Smooth muscle cell (in vitro differentiated cells): ENCODE measurements around the gene EME1. TPM values are rescaled to one million over a fixed set of nuclear protein-coding genes. Genes with fewer than 3 reads are reported as not detected.

Source experiments
- DNase-seq: peaks from one replicate; lab custom pipeline; 2025; ENCODE audit not compliant: unreplicated experiment; lab: John Stamatoyannopoulos, UW
- H2AFZ ChIP-seq: fragments of 200-600 bp; sonication (generic); 2 replicates; pipeline ENCODE4 v1.6.0; 2016; ENCODE audit warnings: antibody characterized with exemption, low read depth, mild to moderate bottlenecking
- H3F3A ChIP-seq: fragments of 200-600 bp; sonication (generic); 2 replicates; pipeline ENCODE4 v1.6.0; 2017; ENCODE audit warnings: antibody characterized with exemption, low read depth
- H3K27ac ChIP-seq: fragments of 200-600 bp; sonication (generic); 2 replicates; pipeline ENCODE4 v1.5.1; 2016; ENCODE audit warnings: low read depth, mild to moderate bottlenecking
- H3K27me3 ChIP-seq: fragments of 200-600 bp; sonication (generic); 2 replicates; pipeline ENCODE4 v1.6.1; 2016; ENCODE audit warnings: low read depth, mild to moderate bottlenecking
- H3K36me3 ChIP-seq: fragments of 200-600 bp; sonication (generic); 2 replicates; pipeline ENCODE4 v1.5.1; 2016; ENCODE audit warnings: low read depth
- H3K4me1 ChIP-seq: fragments of 200-600 bp; sonication (generic); 2 replicates; pipeline ENCODE4 v1.5.1; 2016; ENCODE audit warnings: low read depth
- H3K4me2 ChIP-seq: fragments of 200-600 bp; sonication (generic); 2 replicates; pipeline ENCODE4 v1.6.0; 2016; ENCODE audit warnings: mild to moderate bottlenecking
- H3K4me3 ChIP-seq: fragments of 200-600 bp; sonication (generic); 2 replicates; pipeline ENCODE4 v1.5.1; 2016; ENCODE audit warnings: mild to moderate bottlenecking
- H3K79me2 ChIP-seq: fragments of 200-600 bp; sonication (generic); 2 replicates; pipeline ENCODE4 v1.6.0; 2016; ENCODE audit warnings: low read depth, mild to moderate bottlenecking
- H3K9ac ChIP-seq: fragments of 200-600 bp; sonication (generic); 2 replicates; pipeline ENCODE4 v1.6.0; 2016; ENCODE audit warnings: low read depth
- H3K9me3 ChIP-seq: fragments of 200-600 bp; sonication (generic); replicated peaks from 2 replicates; pipeline ENCODE4 v1.5.1; 2016; ENCODE audit warnings: low read depth
- H4K20me1 ChIP-seq: fragments of 200-600 bp; sonication (generic); 2 replicates; pipeline ENCODE4 v1.6.0; 2016; ENCODE audit warnings: low read depth
- CTCF ChIP-seq: fragments of 200-600 bp; sonication (generic); IDR thresholded peaks from 2 replicates; pipeline ENCODE4 v1.5.1; 2017; ENCODE audit warnings: borderline replicate concordance, mild to moderate bottlenecking, antibody characterized with exemption; ENCODE audit not compliant: insufficient read depth, poor library complexity, severe bottlenecking
- WGBS: methylation state at CpG from one replicate; pipeline ENCODE4 v1.1.7; 2016; ENCODE audit warnings: low lambda C conversion rate; 5-methylcytosine and 5-hydroxymethylcytosine counted together
- polyA plus RNA-seq: library from polyadenylated mRNA; unstranded; fragments of >200 nt; fragmentation: Nextera tagmentation; extraction: Ambion mirVana; gene quantifications from 2 replicates; pipeline ENCODE4 v1.2.1, GENCODE V29; 2016
- total RNA-seq: library from RNA; depleted of rRNA; stranded (reverse); fragments of >200 nt; gene quantifications from 2 replicates; pipeline ENCODE4 v1.2.3, GENCODE V29; 2014

Gene EME1
- total and polyA plus RNA-seq, 2 experiments from 2014 or later, result 8.2 to 9.6 TPM

- Histone ChIP-seq H3K9me3 (no peaks in the 10 kb centered on the region), H3K79me2 (no peaks in the 10 kb centered on the region), H3F3A (no peaks in the 10 kb centered on the region), H3K36me3 (no peaks in the 10 kb centered on the region), H3K4me2 (no peak overlapping the region), H3K4me1 (no peaks in the 10 kb centered on the region), H3K27ac (no peak overlapping the region), H2AFZ (no peak overlapping the region), H3K4me3 (no peak overlapping the region), H3K27me3 (no peaks in the 10 kb centered on the region), H4K20me1 (peaks cover 34% of the 10 kb centered on the region), H3K9ac (no peak overlapping the region)
- WGBS, result 93% methylated on average over 20 of the region's 20 CpGs
- TF ChIP-seq CTCF, result no peak
- DNase-seq, result no peak
Measured at GRCh38 chr17:50355701-50356341, 17.2 kb upstream of the EME1 start.

- Histone ChIP-seq H3K4me3 (no peak overlapping the region), H3K27ac (no peak overlapping the region), H3K4me1 (no peaks in the 10 kb centered on the region), H3K9ac (no peak overlapping the region), H3K4me2 (no peak overlapping the region), H3K36me3 (no peaks in the 10 kb centered on the region), H2AFZ (no peak overlapping the region), H3K79me2 (no peaks in the 10 kb centered on the region), H3F3A (peaks cover 5% of the 10 kb centered on the region), H4K20me1 (peaks cover 28% of the 10 kb centered on the region), H3K27me3 (no peaks in the 10 kb centered on the region), H3K9me3 (no peaks in the 10 kb centered on the region)
- 96% methylated on average over 9 of the region's 12 CpGs for WGBS
- no peak for DNase-seq
- no peak for TF ChIP-seq CTCF
Measured at GRCh38 chr17:50356418-50356817, 16.6 kb upstream of the EME1 start.

GRCh38 chr17:50356892-50357510 lies 16.0 kb upstream of the EME1 start:
- Histone ChIP-seq H3K4me2 (no peak overlapping the region), H4K20me1 (peaks cover 22% of the 10 kb centered on the region), H3K9ac (no peak overlapping the region), H3K79me2 (no peaks in the 10 kb centered on the region), H3F3A (peaks cover 9% of the 10 kb centered on the region), H3K4me1 (no peaks in the 10 kb centered on the region), H3K36me3 (no peaks in the 10 kb centered on the region), H3K4me3 (no peak overlapping the region), H3K27me3 (no peaks in the 10 kb centered on the region), H3K27ac (no peak overlapping the region), H3K9me3 (no peaks in the 10 kb centered on the region), H2AFZ (no peak overlapping the region)
- no peak for TF ChIP-seq CTCF
- WGBS, result 98% methylated on average over 12 of the region's 12 CpGs
- no peak for DNase-seq

GRCh38 chr17:50358177-50358576 lies 14.9 kb upstream of the EME1 start:
- no peak overlapping the region for H3K27ac ChIP-seq
- no peak overlapping the region for H3K4me3 ChIP-seq
- WGBS, result over 99% methylated on average over 17 of the region's 17 CpGs
- TF ChIP-seq CTCF, result no peak
- H3K4me2 ChIP-seq, result no peak overlapping the region
- H3F3A ChIP-seq, result peaks cover 9% of the 10 kb centered on the region
- no peaks in the 10 kb centered on the region for H3K9me3 ChIP-seq
- no peaks in the 10 kb centered on the region for H3K27me3 ChIP-seq
- H4K20me1 ChIP-seq, result peaks cover 12% of the 10 kb centered on the region
- no peak overlapping the region for H2AFZ ChIP-seq
- no peaks in the 10 kb centered on the region for H3K79me2 ChIP-seq
- peaks cover 3% of the 10 kb centered on the region for H3K4me1 ChIP-seq
- no peak overlapping the region for H3K9ac ChIP-seq
- DNase-seq, result no peak
- H3K36me3 ChIP-seq, result no peaks in the 10 kb centered on the region
